ENCODE results near the gene SNX5.
A peak's percentile ranks its signal among the peaks of the same experiment; 100 is the strongest.
"Not testable (repeated sequence)": the region's sequence is repeated elsewhere in the genome, so short reads cannot be mapped to it uniquely, and the experiment has no call there.

SNX5 gene

DNA sequence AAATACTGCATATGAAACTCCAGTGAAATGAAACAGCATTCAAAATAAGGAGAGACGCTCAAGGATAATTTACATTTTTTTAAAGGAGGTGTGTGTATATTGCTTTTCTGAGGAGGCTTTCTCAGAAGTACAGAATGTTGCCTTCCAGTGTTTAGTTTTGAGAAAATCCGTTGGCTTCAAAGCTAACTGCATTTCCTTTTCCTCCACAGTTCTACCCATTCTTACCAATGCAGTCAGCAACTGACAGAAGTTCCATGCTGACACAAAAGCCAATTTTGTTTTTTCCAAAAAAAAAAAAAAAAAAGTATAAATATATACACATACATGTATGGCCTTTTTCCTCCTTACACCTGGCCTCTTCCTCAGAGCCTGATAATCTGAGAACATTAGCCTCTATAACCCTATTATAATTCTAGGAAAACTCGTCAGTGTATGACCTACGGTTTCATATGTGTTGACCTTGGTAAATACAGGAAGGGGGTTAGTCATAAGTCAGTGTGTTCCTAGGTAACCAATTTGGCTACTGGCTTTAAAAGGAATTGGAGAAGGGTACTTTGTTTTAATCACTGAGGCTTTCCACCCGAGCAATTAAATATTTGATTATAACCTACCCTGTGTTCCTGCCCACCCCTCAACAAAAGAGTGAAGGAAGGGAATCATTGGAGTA is 24.4 kb upstream of the SNX5 start:
- DNase-seq: peak; percentile 87

DNA sequence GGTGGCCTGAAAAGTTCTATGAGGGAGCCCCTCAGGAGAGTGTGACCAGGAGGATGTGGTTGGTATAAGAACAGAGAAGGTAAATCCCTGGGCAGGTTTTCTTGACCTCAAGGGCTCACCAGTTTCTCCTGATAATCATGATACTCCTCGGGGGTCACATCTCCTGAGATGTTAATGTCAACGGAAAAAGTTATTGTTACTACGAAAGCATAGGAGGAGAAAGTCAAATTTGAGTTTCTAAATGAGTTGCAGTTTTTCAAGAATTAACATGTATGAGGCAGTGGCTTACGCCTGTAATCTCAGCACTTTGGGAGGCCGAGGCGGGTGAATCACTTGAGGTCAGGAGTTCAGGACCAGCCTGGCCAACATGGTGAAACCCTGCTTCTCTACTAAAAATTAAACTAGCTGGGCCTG is 23.6 kb upstream of the SNX5 start:
- no peak for DNase-seq

DNA sequence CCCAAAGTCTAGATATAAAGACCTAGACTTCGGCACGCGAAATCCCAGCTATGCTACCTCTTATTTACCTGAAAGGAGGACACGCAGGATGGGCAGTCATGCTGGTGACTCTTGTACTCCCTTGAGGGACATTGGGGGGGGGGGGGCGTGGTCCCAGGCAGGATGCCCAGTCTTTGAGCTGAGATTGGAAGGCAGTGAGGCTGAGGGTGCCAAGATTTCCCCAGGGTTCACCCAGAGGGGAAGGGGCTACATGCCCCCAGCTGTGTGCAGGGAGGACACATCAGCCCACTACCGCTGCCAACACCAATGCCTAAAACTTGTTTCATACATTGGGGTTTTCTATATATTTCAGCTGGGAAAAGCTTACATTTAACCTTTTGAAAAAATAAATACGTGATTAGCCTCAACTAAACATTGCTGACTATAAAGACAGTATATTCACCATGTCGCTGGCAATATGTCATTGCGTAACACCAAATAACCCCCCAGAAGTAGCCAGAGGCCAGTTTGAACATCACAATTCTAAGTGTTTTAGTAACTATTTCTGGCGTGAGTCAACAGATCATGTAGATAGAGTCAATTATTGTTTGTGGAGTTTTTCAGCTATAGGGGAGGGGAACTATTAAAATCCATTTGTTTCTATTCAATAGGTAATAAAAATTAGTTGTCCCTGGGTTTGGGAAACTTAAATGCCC is 21.8 kb upstream of the SNX5 start:
- no peak for DNase-seq

- no peak for DNase-seq
Measured at GRCh38 chr20:17987988-17988387, 19.4 kb upstream of the SNX5 start.

GRCh38 chr20:17985388-17986018 is 16.9 kb upstream of the SNX5 start:
- no peak for DNase-seq

GRCh38 chr20:17976305-17976704 is 7.7 kb upstream of the SNX5 start:
- DNase-seq: no peak

GRCh38 chr20:17972121-17972520 is 3.5 kb upstream of the SNX5 start:
- no peak for DNase-seq

GRCh38 chr20:17971300-17972013 is 2.9 kb upstream of the SNX5 start:
- no peak for DNase-seq

GRCh38 chr20:17969884-17970409 is 1.4 kb upstream of the SNX5 start:
- no peak for DNase-seq

DNA sequence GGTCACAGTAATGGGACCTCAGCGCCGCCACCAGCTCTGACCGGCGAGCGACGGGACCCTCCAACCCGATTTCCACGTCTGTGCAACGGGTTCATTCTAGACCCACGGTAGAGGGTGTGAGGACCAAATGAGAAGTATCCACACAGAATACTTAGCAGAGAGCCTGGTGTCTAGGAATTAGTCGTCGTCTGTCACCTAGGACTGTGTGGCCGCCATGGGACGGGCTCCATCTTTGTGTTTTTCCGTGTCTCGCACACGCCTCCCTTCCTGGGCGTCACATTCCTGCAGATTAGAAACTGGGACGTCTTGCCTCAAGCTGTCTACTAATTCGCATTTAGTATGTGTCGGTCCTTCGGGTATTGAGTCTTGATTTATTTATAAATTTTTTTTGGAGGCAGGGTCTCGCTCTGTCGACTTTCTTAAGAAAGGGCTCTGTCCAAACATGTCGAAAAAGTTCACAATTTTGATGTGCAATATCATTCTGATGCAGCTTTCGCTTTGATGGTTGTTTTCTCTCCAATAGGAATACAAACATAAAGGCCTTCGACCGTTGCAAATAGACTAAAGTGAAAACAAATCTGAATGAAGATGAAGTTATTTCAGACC is 787 bp upstream of the SNX5 start:
- DNase-seq: peak; percentile 47

GRCh38 chr20:17967521-17968365 is 851 bp downstream of the SNX5 start:
- no peak for DNase-seq

DNA sequence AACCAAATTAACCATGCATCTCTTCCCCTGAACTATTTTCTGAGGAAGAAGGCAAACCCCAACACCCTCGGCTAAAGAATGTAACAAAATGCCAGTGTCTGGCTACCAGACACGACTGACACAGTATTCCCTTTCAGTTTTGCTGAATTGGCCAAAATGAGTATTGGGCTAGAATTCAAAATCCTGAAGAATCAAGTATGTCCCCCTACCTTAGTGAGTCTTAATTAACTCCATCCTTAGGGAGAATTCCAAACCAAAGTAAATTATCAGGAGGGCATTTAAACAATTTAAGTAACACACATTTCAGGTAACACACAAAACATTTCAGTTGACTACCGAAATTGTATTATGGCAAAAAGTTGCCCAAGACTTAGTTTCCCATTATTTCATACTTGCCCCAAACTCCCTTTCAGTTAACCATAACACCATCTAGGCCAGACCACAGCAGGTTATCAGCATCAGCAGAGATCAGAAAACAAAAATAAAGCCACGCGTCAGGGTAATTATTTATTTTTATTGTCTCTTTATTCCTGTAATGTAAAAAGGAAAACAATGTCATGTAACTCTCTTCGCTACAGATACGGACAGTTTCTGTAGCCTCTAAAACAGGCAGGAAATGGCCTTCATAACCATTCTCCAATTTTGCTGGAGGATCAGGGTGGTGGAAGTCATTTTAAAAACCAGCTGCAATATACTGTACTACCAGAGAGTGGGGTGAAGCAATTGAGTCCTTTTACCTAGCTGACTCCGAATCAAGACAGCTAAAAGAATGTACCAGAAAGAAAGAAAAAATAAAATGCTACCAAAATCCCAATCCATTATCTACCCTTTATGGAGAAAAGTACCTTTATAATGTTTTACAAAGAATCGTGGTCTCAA is 1.9 kb downstream of the SNX5 start:
- peak; percentile 38 for DNase-seq

GRCh38 chr20:17965042-17965697 is 3.4 kb downstream of the SNX5 start:
- no peak for DNase-seq

DNA sequence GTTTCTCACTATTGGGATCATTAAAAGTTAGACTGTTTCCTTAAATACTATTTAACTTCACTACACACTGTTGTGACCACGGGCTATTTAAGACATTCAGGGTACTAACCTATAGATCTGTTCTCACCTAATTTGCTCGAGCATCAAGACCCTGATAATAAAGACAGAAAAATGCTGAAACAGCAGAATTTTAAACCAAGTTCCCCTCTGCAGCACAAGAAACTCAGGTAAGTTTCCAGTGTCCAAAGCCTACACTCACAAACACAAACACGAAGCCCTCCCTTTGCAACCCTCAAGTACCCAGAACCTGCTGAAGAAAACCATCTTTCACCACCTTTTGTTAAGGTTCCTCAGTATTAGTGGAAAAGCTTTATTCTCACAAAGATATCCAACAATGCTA is 4.0 kb downstream of the SNX5 start:
- DNase-seq: no peak

DNA sequence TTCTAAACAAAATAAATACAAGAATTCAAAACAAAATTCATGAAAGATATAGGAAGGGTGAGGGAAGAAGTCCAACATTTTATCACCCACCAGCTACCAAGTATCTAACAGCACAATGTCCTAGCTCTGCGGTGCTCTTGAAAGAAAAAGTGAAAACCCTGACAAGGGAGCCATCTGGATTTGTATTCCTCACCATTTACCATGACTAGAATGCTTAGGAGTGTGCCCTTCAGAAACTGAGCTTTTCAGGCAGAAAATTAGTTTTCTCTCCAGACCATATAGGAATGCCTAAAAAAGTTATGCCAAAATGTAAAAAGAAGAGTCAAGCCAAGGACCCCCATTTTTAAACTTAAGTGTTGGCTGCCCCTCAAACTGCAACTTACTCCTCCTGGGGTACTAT is 4.5 kb downstream of the SNX5 start:
- no peak for DNase-seq

GRCh38 chr20:17963114-17963897 is 5.3 kb downstream of the SNX5 start:
- no peak for DNase-seq

DNA sequence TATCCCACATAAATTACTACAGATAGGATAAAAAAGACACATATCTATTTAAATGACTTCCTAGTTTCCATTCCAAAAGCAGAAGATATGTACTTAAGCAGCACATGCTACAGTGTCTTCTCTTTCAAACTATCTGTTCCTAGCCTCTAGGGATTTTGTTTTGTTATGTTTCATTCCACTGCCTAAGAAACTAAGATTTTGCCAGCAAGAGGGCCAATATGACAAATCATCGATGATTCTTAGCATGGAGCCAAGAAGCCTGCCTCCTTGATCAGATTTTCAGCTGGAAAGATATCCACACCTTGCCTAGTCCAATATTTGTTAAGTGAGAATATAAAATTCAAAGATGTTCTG is 7.0 kb downstream of the SNX5 start:
- no peak for DNase-seq

- DNase-seq: no peak
Measured at GRCh38 chr20:17960927-17961586, 7.5 kb downstream of the SNX5 start.

DNA sequence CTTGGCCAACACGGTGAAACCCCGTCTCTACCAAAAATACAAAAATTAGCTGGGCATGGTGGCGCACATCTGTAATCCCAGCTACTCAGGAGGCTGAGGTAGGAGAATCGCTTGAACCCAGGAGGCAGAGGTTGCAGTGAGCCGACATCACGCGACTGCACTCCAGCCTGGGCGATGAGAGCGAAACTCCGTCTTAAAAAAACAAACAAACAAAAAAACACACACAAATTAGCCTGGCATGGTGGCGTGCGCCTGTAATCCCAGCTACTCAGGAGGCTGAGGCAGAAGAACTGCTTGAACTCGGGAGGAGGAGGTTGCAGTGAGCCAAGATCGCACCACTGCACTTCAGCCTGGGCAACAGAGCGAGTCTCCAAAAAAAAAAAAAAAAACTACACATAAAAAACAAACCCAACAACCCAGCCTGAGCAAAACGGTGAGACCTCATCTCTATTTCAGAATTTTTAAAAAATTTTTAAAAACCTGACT is 8.2 kb downstream of the SNX5 start:
- not testable (repeated sequence) for DNase-seq
